Neural progenitor cell (in vitro differentiated cells): ENCODE data around the gene MPPED2.

Experiments used
- CTCF ChIP-seq: fragments of 200-600 bp; sonication (generic); IDR thresholded peaks from 2 replicates; pipeline ENCODE4 v1.5.1; 2017; ENCODE audit warnings: antibody characterized with exemption, mild to moderate bottlenecking
- EZH2phosphoT487 ChIP-seq: fragments of 200-600 bp; sonication (generic); IDR thresholded peaks from 2 replicates; pipeline ENCODE4 v1.6.1; 2017; ENCODE audit warnings: antibody characterized with exemption

- no peak for TF ChIP-seq CTCF
- TF ChIP-seq EZH2phosphoT487 = no peak
These were observed 171.9 kb downstream of the MPPED2 start for GRCh38 chr11:30414244-30414643.
